ENCODE measurements around the gene KCNN1.

The KCNN1 gene

GRCh38 chr19:17938092-17938845 lies 28.6 kb upstream of the KCNN1 start:
- DNase-seq, result peak; percentile 86
- H3K36me3 Mint-ChIP-seq (ENCODE audit: low read depth), result peaks cover 10% of the 10 kb centered on the region

GRCh38 chr19:17942181-17942580 lies 24.7 kb upstream of the KCNN1 start:
- Mint-ChIP-seq H3K27me3 (ENCODE audit: low read depth, poor library complexity) (no peaks in the 10 kb centered on the region), H3K27ac (no peak overlapping the region), H3K36me3 (ENCODE audit: low read depth) (peaks cover 8% of the 10 kb centered on the region), H3K4me3 (no peak overlapping the region), H3K9me3 (no peaks in the 10 kb centered on the region), H3K4me1 (peaks cover 31% of the 10 kb centered on the region)
- no peak for TF ChIP-seq CTCF (IDR thresholded peaks at IDR 0.05)
- DNase-seq, result no peak

More at GRCh38 chr19:17938092-17938845, 28.6 kb upstream of the KCNN1 start:
- H3K4me3 Mint-ChIP-seq, result no peak overlapping the region
- peaks cover 22% of the 10 kb centered on the region for H3K4me1 Mint-ChIP-seq
- H3K27ac Mint-ChIP-seq, result no peak overlapping the region
- peak; percentile 94 for TF ChIP-seq CTCF (IDR thresholded peaks at IDR 0.05)
- no peaks in the 10 kb centered on the region for H3K27me3 Mint-ChIP-seq (ENCODE audit: low read depth, poor library complexity)
- no peaks in the 10 kb centered on the region for H3K9me3 Mint-ChIP-seq

- Mint-ChIP-seq H3K4me1 (peaks cover 35% of the 10 kb centered on the region), H3K36me3 (ENCODE audit: low read depth) (peaks cover 5% of the 10 kb centered on the region), H3K9me3 (no peaks in the 10 kb centered on the region), H3K27ac (no peak overlapping the region), H3K4me3 (no peak overlapping the region), H3K27me3 (ENCODE audit: low read depth, poor library complexity) (no peaks in the 10 kb centered on the region)
- DNase-seq, result no peak
- no peak for TF ChIP-seq CTCF (IDR thresholded peaks at IDR 0.05)
Observed at GRCh38 chr19:17942582-17943273, 24.2 kb upstream of the KCNN1 start.

GRCh38 chr19:17943274-17944221 lies 23.4 kb upstream of the KCNN1 start:
- Mint-ChIP-seq H3K36me3 (ENCODE audit: low read depth) (peaks cover 5% of the 10 kb centered on the region), H3K4me1 (peaks cover 35% of the 10 kb centered on the region), H3K9me3 (no peaks in the 10 kb centered on the region), H3K4me3 (no peak overlapping the region), H3K27ac (no peak overlapping the region), H3K27me3 (ENCODE audit: low read depth, poor library complexity) (peaks cover under 1% of the 10 kb centered on the region)
- no peak for DNase-seq
- no peak for TF ChIP-seq CTCF (IDR thresholded peaks at IDR 0.05)

GRCh38 chr19:17944301-17944700 lies 22.6 kb upstream of the KCNN1 start:
- no peak overlapping the region for H3K4me3 Mint-ChIP-seq
- peaks cover 7% of the 10 kb centered on the region for H3K27me3 Mint-ChIP-seq (ENCODE audit: low read depth, poor library complexity)
- H3K27ac Mint-ChIP-seq, result no peak overlapping the region
- peaks cover 39% of the 10 kb centered on the region for H3K4me1 Mint-ChIP-seq
- peaks cover 5% of the 10 kb centered on the region for H3K36me3 Mint-ChIP-seq (ENCODE audit: low read depth)
- no peaks in the 10 kb centered on the region for H3K9me3 Mint-ChIP-seq
- TF ChIP-seq CTCF (IDR thresholded peaks at IDR 0.05), result no peak
- no peak for DNase-seq

Measured in nephron progenitor cell (in vitro differentiated cells).